Sigmoid colon (tissue), 4 donors: ENCODE data around the gene ELF1.

Experiments
- EP300 ChIP-seq, 4 donors: sonication (generic); formaldehyde crosslinking; IDR thresholded peaks; one replicate each; pipeline ENCODE4 v1.6.1; 2017; ENCODE audit warnings: antibody characterized with exemption in 4 of 4
- POLR2A ChIP-seq, 2 donors: fragments of 450-650 bp; IDR thresholded peaks; one replicate each; pipeline ENCODE4 v1.6.1; 2016; ENCODE audit warnings: antibody characterized with exemption in 2 of 2, mild to moderate bottlenecking in 2 of 2, moderate library complexity in 2 of 2
- POLR2AphosphoS5 ChIP-seq, 4 donors: sonication (generic); formaldehyde crosslinking; IDR thresholded peaks; one replicate each; pipeline ENCODE4 v1.6.1; 2017; ENCODE audit warnings: antibody characterized with exemption in 4 of 4
- TF ChIP-seq, protein P1 (sequence below), 4 experiments: fragments of 450-650 bp in 3 of 4; fragments of 200-600 bp in 1 of 4; IDR thresholded peaks; one replicate each; pipeline ENCODE4 v1.5.1; 2016 to 2019; ENCODE audit warnings: antibody characterized with exemption in 4 of 4, mild to moderate bottlenecking in 3 of 4, moderate library complexity in 2 of 4

DNA sequence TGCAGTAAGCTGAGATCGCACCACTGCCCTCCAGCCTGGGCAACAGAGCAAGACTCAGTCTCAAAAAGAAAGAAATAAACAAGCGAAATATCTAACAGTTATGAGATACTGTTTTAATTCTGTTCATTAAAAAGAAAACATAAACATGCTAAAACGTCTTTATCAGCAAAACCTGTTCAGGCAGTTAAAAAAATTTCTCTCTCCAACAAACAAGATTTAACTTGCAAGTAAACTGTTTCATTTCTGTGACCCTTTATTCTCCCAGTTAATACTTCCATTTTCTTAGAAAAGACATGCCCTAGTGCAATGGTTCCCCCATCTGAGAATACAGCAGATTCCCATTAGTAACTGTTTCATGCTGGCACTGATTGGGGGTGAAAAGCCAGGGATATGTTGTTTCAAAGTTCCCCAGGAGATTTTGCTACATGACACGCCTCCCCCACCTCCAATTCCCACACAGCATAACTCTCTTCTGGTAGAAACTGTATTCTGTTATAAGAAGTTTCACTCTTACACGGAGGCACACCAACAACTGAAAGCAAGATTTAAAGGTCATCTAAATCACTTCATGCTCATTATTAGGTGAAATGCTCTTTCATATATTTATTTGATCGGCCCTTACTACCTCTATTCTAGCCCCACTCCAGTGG lies 24.4 kb downstream of the ELF1 start:
- TF ChIP-seq, protein P1, sequence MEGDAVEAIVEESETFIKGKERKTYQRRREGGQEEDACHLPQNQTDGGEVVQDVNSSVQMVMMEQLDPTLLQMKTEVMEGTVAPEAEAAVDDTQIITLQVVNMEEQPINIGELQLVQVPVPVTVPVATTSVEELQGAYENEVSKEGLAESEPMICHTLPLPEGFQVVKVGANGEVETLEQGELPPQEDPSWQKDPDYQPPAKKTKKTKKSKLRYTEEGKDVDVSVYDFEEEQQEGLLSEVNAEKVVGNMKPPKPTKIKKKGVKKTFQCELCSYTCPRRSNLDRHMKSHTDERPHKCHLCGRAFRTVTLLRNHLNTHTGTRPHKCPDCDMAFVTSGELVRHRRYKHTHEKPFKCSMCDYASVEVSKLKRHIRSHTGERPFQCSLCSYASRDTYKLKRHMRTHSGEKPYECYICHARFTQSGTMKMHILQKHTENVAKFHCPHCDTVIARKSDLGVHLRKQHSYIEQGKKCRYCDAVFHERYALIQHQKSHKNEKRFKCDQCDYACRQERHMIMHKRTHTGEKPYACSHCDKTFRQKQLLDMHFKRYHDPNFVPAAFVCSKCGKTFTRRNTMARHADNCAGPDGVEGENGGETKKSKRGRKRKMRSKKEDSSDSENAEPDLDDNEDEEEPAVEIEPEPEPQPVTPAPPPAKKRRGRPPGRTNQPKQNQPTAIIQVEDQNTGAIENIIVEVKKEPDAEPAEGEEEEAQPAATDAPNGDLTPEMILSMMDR (IDR thresholded peaks at IDR 0.05) = no peak
- TF ChIP-seq POLR2A (IDR thresholded peaks at IDR 0.05) = no peak
- no peak for TF ChIP-seq EP300 (IDR thresholded peaks at IDR 0.05)
- TF ChIP-seq POLR2AphosphoS5 (IDR thresholded peaks at IDR 0.05) = no peak
